ENCODE data around the gene NRG2.

The NRG2 gene

DNA sequence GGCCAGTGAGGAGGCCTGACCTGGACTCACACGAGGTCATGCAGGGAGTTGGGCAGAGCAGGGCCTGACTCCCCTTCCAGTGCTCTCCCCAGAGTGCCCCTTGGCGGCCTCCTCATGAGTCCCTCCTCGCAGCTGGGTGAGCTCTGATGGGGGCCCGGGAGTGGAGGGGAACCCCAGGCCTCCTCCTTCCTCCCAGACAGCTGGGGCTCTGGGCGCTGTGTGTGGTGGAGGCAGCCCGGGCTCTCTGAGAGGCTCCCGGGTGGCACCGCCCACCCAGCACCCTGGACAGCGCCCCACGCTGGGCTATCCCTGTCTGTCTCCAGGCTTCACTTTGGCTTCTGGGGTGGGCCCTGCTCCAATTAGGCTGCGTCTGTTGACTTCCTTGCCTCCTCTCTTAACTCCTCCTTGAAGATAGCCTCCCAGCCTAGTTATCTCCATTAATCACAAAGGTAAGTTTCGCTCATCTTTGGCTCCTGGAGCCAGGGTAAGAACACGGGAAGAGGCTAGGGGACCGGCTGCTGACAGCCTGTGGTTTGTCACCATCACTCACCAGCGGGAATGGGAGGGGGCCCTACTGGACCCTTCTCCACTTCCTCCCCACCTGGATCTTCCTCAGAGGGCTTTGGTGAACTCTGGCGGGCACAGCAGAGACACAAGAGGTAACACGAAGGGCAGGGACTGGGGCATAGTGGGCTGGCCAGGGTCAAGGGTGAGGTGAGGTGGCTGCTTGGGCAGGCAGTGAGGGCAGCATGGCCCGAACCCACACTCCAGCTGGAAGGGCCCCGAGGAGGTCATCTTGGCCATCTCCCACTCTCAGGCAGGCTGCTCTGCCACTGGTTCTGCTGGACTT lies 234.4 kb downstream of the NRG2 start:
- in situ Hi-C loops (cut with MboI; ENCODE audit: low sequenced_read_pairs, unreplicated experiment) = no loop called here
- peak; percentile 85 for DNase-seq (ENCODE audit: low spot score)
- TF ChIP-seq, protein P1, sequence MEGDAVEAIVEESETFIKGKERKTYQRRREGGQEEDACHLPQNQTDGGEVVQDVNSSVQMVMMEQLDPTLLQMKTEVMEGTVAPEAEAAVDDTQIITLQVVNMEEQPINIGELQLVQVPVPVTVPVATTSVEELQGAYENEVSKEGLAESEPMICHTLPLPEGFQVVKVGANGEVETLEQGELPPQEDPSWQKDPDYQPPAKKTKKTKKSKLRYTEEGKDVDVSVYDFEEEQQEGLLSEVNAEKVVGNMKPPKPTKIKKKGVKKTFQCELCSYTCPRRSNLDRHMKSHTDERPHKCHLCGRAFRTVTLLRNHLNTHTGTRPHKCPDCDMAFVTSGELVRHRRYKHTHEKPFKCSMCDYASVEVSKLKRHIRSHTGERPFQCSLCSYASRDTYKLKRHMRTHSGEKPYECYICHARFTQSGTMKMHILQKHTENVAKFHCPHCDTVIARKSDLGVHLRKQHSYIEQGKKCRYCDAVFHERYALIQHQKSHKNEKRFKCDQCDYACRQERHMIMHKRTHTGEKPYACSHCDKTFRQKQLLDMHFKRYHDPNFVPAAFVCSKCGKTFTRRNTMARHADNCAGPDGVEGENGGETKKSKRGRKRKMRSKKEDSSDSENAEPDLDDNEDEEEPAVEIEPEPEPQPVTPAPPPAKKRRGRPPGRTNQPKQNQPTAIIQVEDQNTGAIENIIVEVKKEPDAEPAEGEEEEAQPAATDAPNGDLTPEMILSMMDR (IDR thresholded peaks at IDR 0.05; ENCODE audit: borderline replicate concordance, control extremely low read depth, extremely low read depth, insufficient read depth, missing control alignments) = no peak

DNA sequence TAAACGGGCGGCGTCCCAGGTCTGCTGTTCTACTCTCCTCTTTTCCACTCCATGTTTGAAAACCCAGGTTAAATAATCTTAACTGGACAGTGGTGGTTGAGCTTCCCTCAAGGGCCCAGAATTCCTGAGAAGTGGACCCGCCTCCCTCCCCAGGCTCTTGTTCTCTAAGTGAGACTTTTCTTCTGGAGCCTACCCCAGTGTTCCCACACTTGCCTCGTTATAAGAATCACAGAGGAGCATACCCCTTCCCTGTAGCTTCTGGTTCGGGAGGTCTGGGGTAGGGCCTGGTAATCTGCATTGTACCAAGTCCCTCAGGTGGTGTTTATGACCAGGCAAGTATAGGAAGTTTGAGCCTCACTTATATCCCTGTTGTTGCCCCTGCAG lies 235.5 kb downstream of the NRG2 start:
- no peak for DNase-seq (ENCODE audit: low spot score)
- TF ChIP-seq, protein P1 (IDR thresholded peaks at IDR 0.05; ENCODE audit: borderline replicate concordance, control extremely low read depth, extremely low read depth, insufficient read depth, missing control alignments) = no peak
- in situ Hi-C loops (cut with MboI; ENCODE audit: low sequenced_read_pairs, unreplicated experiment) = no loop called here

DNA sequence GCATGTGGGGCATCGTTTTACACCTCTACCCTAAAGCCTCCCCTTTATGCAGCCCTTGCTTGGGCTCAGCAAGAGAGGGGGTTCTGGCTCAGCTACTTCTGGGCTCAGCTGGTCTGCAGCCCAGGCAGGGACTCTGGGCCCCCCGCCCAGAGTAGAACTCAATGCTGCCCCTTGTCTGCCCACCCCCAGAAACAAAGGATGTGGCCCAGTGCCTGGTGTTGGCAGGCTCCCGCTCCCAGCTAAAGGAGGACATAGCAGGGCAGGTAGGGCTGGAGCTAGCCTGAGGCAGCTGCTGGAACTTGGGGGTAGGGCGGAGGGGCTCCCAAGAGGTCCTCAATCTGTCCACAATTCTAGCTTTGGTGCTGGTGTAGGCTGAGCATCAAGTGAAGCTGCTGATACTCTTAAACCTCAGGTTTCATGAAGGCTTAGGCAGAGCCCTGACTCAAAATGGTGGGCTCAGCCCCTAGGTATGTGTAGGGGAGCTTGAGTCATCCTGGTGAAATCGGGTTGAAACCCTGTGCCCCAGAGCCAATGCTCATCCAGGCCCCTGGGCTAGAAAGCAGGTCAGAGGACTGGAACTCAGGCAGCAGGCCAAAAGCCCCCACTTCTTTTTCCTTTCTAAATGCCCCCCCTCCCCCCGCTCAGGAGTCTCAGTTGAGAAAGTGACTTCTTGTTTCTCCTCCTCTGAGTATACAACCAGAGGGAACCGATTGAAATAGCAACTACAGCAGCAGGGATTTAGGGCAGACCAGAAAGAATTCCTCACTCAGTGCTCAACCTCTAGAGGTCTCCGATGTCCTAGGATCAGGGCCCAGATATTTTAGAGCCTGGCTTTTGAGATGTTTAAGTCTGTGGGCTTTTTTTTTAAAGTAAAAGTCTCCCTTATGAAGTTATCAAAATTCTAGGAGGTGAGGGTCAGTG lies 236.1 kb downstream of the NRG2 start:
- in situ Hi-C loops (cut with MboI; ENCODE audit: low sequenced_read_pairs, unreplicated experiment) = no loop called here
- TF ChIP-seq, protein P1 (IDR thresholded peaks at IDR 0.05; ENCODE audit: borderline replicate concordance, control extremely low read depth, extremely low read depth, insufficient read depth, missing control alignments) = no peak
- no peak for DNase-seq (ENCODE audit: low spot score)

DNA sequence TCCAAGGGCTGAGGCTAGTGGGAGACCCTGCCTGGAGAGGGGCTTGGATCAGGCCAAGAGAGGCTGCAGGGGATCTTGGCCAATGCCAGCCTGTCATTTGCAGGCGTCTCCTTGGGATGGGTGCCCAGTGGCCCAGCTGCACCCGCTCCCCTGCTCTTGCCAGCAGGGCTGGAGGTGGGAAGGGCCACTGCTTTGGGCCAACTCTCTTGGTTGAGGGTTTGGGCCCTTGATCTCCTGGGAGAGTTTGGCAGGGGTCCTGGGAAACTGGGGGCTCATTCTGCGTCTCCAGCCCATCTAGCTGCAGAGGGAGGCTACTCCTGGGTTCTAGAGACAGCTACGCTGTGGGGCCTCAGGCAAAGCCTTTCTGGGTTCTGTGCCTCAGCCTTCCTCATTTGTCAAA lies 237.0 kb downstream of the NRG2 start:
- TF ChIP-seq, protein P1 (IDR thresholded peaks at IDR 0.05; ENCODE audit: borderline replicate concordance, control extremely low read depth, extremely low read depth, insufficient read depth, missing control alignments) = no peak
- no peak for DNase-seq (ENCODE audit: low spot score)
- in situ Hi-C loops (cut with MboI; ENCODE audit: low sequenced_read_pairs, unreplicated experiment) = no loop called here

DNA sequence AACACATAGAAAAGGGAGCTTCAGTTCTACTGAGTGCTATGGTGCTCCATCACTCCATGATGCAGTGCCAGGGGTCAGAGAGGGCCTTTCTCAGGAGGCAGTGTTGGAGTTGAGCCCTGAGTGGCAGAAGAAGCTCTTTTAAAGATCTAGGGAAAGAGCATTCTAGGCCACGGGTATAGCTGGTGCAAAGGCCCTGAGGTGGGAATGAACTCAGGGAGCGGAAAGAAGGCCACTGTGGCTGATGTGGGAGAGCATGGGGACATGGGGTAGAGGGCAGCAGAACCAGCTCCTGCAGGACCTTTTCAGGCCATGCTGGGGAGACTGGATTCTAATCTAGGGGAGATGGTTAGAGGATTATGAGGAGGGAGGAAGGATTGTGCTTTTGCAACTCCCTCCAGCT lies 237.6 kb downstream of the NRG2 start:
- TF ChIP-seq, protein P1 (IDR thresholded peaks at IDR 0.05; ENCODE audit: borderline replicate concordance, control extremely low read depth, extremely low read depth, insufficient read depth, missing control alignments) = no peak
- in situ Hi-C loops (cut with MboI; ENCODE audit: low sequenced_read_pairs, unreplicated experiment) = no loop called here
- DNase-seq (ENCODE audit: low spot score) = no peak

DNA sequence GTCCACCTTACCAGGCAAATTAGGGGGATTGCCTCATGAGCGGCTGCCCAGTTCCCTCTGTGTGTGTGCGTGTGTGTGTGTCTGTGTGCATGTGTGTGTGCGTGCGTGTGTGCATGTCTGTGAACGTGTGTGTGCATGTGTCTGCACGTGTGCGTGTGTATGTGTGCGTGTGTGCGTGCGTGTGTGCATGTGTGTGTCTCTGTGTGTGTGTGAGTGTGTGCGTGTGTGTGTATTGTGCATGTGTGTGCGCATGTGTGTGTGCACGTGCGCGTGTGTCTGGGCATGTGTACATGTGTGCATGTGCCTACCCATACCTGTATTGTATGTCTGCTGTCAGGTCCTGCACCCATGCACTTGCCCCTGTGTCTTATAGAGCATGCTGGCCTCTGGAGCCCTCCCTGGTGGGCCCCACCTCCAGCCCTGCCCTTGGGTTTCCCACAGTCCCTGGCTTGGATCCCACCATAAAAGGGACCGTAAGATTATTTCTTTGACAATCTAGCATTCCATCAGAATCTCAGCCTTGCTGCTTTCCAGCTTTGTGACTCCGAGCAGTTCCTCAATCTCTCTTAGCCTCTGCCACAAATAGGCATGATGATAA lies 238.2 kb downstream of the NRG2 start:
- TF ChIP-seq, protein P1 (IDR thresholded peaks at IDR 0.05; ENCODE audit: borderline replicate concordance, control extremely low read depth, extremely low read depth, insufficient read depth, missing control alignments) = no peak
- DNase-seq (ENCODE audit: low spot score) = no peak
- in situ Hi-C loops (cut with MboI; ENCODE audit: low sequenced_read_pairs, unreplicated experiment) = no loop called here

Data from GM13976 (cell line).